H1 (cell line): ENCODE results near the gene PRR7.

Experiments
- EP300 ChIP-seq, 2 experiments: IDR thresholded peaks; 1 replicate in 1 of 2; 2 replicates in 1 of 2; pipeline ENCODE4 v1.6.1; 2011 to 2012; ENCODE audit warnings: low read depth in 2 of 2, low read length in 2 of 2, mild to moderate bottlenecking in 2 of 2, borderline replicate concordance in 1 of 2, inconsistent platforms in 1 of 2, moderate library complexity in 1 of 2
- HDAC6 ChIP-seq: IDR thresholded peaks from one replicate; pipeline ENCODE4 v1.7.1; 2012; ENCODE audit warnings: low read depth, mild to moderate bottlenecking, inconsistent platforms, low read length, moderate library complexity
- NANOG ChIP-seq: IDR thresholded peaks from 2 replicates; pipeline ENCODE4 v1.6.1; 2011; ENCODE audit warnings: low read length, low read depth, mild to moderate bottlenecking, inconsistent platforms; ENCODE audit not compliant: insufficient read depth, poor library complexity, severe bottlenecking
- TAF1 ChIP-seq: IDR thresholded peaks from 2 replicates; pipeline ENCODE4 v1.6.1; 2011; ENCODE audit warnings: mild to moderate bottlenecking, low read depth, low read length
- ZNF274 ChIP-seq: IDR thresholded peaks from 2 replicates; pipeline ENCODE4 v1.7.0; 2012; ENCODE audit warnings: low read length, borderline replicate concordance; ENCODE audit errors: extremely low read depth

GRCh38 chr5:177447066-177447610 is 524 bp downstream of the PRR7 start:
- no peak for TF ChIP-seq ZNF274
- TF ChIP-seq EP300 (IDR thresholded peaks at IDR 0.05; ENCODE audit: borderline replicate concordance in 1 of 2, low read depth in 2 of 2, low read length in 2 of 2): no peak
- TF ChIP-seq HDAC6: no peak
- TF ChIP-seq TAF1: no peak
- no peak for TF ChIP-seq NANOG
